ENCODE measurements around the gene OPHN1. TPM values are rescaled to one million over a fixed set of nuclear protein-coding genes. Genes with fewer than 3 reads are reported as not detected.

Gene OPHN1
- total RNA-seq, 2 donors from 2014 or later, result 2.5 to 4.3 TPM

- no peaks in the 10 kb centered on the region for H3K4me1 ChIP-seq
- no peak overlapping the region for H3K27ac ChIP-seq
- no peaks in the 10 kb centered on the region for H3K27me3 ChIP-seq
- H3K36me3 ChIP-seq, result no peaks in the 10 kb centered on the region
- H3K9me3 ChIP-seq, result no peaks in the 10 kb centered on the region
- no peak overlapping the region for H3K4me3 ChIP-seq
- TF ChIP-seq CTCF (IDR thresholded peaks at IDR 0.05), result no peak
- no peak for DNase-seq (ENCODE audit: low spot score)
Measured at GRCh38 chrX:68462197-68462596, 28.9 kb upstream of the OPHN1 start.

- TF ChIP-seq CTCF (IDR thresholded peaks at IDR 0.05), result no peak
- no peaks in the 10 kb centered on the region for H3K27me3 ChIP-seq
Measured at GRCh38 chrX:68461576-68461975, 28.3 kb upstream of the OPHN1 start.

GRCh38 chrX:68461093-68461492 is 27.8 kb upstream of the OPHN1 start:
- no peaks in the 10 kb centered on the region for H3K36me3 ChIP-seq
- no peak overlapping the region for H3K4me3 ChIP-seq
- H3K27me3 ChIP-seq, result no peaks in the 10 kb centered on the region
- DNase-seq (ENCODE audit: low spot score), result no peak
- no peaks in the 10 kb centered on the region for H3K9me3 ChIP-seq
- no peak for TF ChIP-seq CTCF (IDR thresholded peaks at IDR 0.05)
- H3K4me1 ChIP-seq, result no peaks in the 10 kb centered on the region
- H3K27ac ChIP-seq, result no peak overlapping the region

More at GRCh38 chrX:68461576-68461975, 28.3 kb upstream of the OPHN1 start:
- H3K27ac ChIP-seq, result no peak overlapping the region
- no peaks in the 10 kb centered on the region for H3K36me3 ChIP-seq
- no peak overlapping the region for H3K4me3 ChIP-seq
- DNase-seq (ENCODE audit: low spot score), result no peak
- H3K4me1 ChIP-seq, result no peaks in the 10 kb centered on the region
- no peaks in the 10 kb centered on the region for H3K9me3 ChIP-seq

- Histone ChIP-seq H3K27me3 (no peaks in the 10 kb centered on the region), H3K9me3 (no peaks in the 10 kb centered on the region), H3K27ac (no peak overlapping the region), H3K4me3 (no peak overlapping the region), H3K36me3 (no peaks in the 10 kb centered on the region), H3K4me1 (no peaks in the 10 kb centered on the region)
- DNase-seq (ENCODE audit: low spot score), result no peak
- no peak for TF ChIP-seq CTCF (IDR thresholded peaks at IDR 0.05)
Measured at GRCh38 chrX:68455151-68455510, 21.8 kb upstream of the OPHN1 start.

- Histone ChIP-seq H3K36me3 (no peaks in the 10 kb centered on the region), H3K4me1 (no peaks in the 10 kb centered on the region), H3K4me3 (no peak overlapping the region), H3K9me3 (no peaks in the 10 kb centered on the region), H3K27ac (no peak overlapping the region), H3K27me3 (no peaks in the 10 kb centered on the region)
- no peak for TF ChIP-seq CTCF (IDR thresholded peaks at IDR 0.05)
- DNase-seq (ENCODE audit: low spot score), result no peak
Measured at GRCh38 chrX:68454476-68455150, 21.3 kb upstream of the OPHN1 start.

- no peak overlapping the region for H3K27ac ChIP-seq
- H3K36me3 ChIP-seq, result no peaks in the 10 kb centered on the region
- no peaks in the 10 kb centered on the region for H3K27me3 ChIP-seq
- H3K4me1 ChIP-seq, result no peaks in the 10 kb centered on the region
- no peak for TF ChIP-seq CTCF (IDR thresholded peaks at IDR 0.05)
- H3K4me3 ChIP-seq, result no peak overlapping the region
- H3K9me3 ChIP-seq, result no peaks in the 10 kb centered on the region
- no peak for DNase-seq (ENCODE audit: low spot score)
Measured at GRCh38 chrX:68451720-68452119, 18.4 kb upstream of the OPHN1 start.
